Activated CD4-positive, alpha-beta T cell treated with anti-CD3 and anti-CD28 coated beads for 48 hours (primary cell): Measurements from ENCODE around the gene CLIP1.
"Not testable (repeated sequence)": the region's sequence is repeated elsewhere in the genome, so short reads cannot be mapped to it uniquely, and the experiment has no call there.

ENCODE experiments used
- DNase-seq: peaks from one replicate; pipeline ENCODE4 v3.0.0-alpha.2; 2020

CLIP1 gene

DNA sequence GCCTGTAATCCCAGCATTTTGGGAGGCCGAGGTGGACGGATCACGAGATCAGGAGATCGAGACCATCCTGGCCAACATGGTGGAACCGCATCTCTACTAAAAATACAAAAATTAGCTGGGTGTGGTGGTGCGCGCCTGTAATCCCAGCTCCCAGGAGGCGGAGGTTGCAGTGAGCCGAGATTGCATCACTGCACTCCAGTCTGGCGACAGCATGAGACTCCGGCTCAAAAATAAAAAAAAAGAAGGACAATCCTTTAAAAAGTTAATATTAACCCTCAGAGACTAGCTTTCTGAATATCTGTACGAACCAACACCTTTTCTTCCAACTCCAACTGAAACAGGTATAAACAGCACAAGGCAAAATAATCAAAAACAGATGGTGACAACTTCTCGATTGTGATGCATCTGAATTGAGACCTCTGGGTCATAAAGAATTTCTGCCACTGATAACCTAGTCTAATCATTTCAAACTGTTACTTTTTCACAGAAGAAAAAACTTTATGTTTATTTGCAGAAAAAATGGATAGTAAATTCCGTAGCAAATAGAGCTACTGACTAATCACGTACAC lies 27.8 kb downstream of the CLIP1 start:
- DNase-seq: no peak

DNA sequence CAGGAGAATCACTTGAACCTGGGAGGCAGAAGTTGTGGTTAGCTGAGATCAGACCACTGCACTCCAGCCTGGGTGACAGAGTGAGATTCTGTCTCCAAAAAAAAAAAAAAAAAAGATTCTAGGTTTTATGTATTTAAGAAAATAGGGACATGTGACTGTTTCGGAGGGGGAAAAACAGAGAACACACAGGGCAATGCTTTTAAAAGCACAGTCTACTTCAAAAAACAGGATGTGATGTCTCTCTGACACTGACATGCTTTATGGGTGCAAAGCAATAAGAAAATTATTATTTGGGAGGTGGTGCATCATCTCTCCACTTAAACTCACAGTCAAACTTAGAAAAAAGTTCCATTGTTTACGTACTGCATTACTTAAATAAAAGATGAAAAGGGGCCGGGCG lies 28.7 kb downstream of the CLIP1 start:
- DNase-seq: no peak

DNA sequence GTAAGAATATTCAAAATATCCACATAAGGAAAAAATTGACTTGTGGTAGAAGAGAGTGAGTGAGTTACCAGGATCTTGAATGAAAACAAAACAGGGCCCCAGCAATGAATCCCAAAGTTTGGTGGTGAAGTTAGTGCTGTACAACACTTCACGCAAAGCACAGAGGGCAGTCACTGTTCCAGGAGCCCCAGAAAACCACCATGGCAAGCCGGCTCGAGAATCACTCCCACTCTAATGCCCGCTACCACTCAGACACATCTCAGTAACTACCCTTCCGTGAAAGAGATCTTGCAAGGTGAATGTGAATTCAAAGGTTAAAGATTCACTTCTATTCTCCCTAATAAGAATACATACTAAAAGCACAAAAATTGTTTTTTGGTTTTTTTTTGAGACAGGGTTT lies 30.1 kb downstream of the CLIP1 start:
- no peak for DNase-seq

DNA sequence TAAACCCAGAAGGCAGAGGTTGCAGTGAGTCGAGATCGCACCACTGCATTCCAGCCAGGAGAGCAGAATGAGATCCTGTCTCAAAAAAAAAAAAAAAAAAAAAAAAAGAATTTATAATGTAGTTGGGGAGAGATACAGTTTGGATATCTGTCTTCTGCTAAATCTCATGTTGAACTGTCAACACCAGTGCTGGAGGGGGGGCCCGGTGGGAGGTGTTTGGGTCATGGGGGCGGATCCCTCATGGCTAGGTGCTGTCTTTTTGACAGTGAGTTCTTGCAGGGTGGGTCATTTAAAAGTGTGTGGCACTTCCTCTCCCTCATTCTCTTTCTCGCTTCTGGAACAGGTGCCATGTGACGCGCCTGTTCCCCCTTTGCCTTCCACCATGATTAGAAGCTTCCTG lies 32.8 kb downstream of the CLIP1 start:
- DNase-seq: no peak

DNA sequence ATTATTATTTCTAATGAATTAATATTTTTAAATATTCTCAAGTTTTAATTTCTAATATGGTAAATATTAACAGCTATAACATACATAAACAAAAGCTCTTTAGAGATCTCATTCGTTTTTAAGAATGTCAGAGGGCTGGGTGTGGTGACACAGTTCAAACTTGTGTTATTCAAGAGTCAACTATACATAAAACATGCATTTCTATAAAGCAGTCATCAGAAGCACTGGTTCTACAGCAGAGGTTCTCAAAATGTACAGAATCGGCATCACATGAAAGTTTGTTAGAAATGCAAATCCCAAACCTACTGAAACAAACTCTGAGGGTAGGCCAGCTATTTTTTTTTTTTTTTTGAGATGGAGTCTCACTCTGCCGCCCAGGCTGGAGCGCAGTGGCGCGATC lies 34.6 kb downstream of the CLIP1 start:
- DNase-seq: no peak

DNA sequence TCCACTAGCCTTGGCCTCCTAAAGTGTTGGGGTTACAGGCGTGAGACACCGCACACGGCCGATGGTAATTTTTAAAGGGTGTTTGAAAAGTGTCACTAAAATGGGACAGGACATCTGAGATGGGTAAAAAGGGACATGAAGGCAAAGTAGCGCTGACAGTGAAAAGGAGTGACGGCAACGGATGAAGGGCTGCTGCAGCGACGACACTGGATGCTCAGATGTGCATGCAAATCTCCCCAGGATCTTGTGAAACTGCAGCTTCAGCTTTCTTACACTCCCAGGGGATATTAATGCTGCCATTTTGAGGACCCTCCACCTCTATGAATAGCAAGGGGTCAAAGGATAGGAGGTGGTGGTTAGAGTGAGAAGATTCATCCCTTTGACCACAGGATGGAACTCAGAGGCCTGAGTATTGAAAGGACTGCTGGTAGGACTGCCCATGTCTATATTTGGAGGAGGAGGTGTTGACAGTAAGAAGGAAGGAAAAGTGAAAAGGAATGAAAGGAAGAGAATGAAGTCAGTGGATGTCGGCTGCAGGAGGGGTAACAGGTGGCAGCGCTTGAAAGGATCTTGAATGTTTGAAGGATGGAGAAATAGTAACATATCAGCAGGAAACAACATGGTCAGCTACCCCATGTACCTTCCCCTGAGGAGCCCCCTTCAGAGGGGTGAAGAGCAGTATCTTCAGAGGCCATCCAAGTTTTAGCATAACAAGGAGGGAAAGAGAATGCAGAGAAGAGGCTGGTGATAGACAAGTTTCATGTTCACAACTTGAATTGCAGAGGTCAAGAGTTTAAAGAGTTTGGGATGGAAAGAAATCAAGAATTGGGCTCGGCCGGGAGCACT lies 37.1 kb downstream of the CLIP1 start:
- no peak for DNase-seq

DNA sequence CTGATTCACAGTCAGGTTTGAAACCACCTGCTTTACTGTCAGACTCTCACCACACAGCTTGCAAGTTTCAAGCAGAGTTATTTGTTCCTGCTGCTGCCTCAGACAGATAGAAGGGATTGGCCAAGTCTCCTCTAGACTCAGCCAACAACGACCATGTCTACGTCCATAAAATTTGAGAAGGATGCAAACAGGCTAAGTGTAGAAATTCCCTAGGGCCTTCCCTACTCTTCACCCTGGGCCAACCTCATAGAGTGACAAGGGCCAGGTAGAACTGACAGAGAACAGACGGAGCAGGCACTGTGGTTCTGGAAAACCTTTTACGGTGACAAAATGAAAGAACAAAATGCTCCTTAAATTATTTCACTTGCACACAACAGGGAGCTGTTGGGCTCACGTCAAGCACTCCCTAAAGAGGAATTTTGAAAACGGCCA lies 39.5 kb downstream of the CLIP1 start:
- DNase-seq: no peak

DNA sequence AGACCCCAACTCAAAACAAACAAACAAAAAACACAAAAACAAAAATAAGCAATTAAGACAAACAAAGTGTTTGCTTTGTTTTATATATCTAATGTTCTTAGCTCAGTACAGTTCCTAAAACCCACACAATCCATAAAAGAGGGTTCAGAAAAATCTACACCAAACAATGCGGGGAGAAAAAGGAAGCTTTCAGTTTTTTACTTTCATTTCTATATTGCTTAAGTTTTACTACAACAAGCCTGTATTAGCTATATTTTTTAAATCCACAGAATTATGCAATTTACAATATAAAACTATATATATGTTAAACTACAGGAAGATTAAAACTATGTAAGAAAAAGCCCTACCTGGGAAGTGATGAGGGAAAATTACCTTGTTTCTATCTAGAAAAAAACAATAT lies 41.4 kb downstream of the CLIP1 start:
- DNase-seq: no peak

DNA sequence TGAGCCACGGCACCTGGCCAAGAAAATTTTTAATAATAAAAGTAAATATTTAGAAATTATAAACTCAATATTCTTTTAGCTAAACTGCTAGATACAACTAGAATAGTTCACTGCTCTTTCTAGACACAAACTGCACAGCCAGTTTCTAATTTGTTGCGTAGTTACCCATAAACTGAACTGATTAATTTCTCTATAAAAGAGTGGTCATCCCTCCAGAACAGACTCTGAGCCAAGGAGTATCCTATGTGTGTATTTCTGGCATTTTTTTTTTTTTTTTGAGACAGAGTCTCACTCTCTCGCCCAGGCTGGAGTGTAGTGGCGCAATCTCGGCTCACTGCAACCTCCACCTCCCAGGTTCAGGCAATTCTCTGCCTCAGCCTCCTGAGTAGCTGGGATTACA lies 45.7 kb downstream of the CLIP1 start:
- not testable (repeated sequence) for DNase-seq

DNA sequence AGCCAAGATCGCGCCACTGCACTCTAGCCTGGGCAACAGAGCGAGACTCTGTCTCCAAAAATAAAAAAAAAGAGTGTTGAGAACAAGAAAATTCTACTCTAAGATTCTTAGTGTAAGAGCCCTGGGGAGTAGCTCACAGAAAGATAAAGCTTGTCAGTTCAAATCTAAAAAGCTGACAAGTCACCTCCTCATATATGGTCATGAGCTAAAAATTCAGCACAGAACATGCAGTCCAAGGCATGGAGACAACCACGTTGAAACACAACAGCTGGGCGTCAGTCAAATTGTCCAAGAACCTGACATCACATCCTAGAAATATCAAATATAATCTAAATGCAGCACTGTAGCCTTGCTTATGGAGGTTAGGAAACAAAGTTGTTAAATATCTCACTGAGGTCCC lies 47.8 kb downstream of the CLIP1 start:
- DNase-seq: no peak

DNA sequence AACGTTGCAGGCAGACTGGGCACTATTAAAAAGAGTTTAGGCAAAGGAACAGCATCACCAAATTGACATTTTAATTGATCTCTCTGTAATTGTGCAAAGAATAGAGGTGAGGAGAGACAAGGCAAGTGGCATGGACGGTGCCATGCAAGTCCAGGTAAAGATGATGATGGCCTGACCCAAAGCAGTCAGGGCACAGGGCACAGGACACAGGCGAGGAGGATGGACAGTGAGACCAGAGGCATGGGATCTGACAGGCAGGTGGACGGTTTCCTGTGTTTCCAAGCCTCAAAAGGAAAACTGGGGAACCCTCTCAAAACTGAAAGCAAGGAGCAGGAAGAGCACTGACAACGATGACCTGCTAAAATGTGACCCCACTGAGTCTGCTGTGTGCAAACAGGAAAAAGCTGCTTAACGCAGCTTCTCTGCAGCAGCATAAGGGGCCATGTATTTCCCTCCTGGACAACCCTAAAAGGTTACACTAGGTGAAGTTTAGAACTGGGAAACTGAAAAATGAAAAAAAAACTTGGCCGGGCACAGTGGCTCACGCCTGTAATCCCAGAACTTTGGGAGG lies 50.9 kb downstream of the CLIP1 start:
- no peak for DNase-seq

DNA sequence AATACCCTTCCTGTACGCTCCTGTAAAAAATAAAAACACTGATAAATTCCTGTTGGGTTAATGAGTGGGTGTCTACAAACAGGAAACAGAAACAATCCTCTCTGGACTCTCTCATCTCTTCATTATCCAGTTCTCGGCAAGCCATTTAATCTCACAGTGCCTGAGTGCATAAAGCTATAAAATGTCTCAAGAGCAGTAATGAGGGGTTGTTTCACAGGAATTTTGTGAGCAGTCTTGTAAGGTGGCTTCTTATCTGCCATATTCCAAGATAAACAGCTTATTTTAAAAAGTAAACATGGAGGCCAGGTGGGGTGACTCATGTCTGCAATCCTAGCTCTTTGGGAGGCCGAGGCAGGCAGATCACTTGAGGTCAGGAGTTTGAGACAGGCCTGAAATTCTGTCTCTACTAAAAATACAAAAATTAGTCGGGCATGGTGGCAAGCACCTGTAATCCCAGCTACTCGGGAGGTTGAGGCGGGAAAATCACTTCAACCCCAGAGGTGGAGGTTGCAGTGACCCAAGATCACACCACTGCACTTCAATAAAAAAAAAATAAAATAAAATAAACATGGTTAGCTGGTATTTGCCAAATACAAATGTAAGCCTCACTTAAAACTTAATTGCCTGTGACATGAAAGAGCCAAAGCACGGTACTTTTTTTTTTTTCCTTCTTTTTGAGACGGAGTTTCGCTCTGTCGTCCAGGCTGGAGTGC lies 54.0 kb downstream of the CLIP1 start:
- no peak for DNase-seq

DNA sequence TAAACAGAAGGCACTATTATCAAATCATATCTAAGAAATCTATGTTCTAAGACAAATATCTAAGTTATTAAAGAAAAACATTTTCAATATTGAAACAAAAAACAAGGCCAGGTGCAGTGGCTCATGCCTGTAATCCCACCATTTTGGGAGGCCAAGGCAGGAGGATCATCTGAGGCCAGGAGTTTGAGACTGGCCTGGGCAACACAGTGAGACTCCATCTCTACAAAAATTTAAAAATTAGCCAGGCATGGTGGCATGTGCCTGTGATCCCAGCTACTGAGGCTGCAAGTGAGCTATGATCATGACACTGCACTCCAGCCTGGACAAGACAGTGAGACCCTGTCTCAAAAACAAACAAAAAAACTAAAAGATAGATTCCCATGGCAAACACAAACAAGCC lies 54.8 kb downstream of the CLIP1 start:
- not testable (repeated sequence) for DNase-seq

DNA sequence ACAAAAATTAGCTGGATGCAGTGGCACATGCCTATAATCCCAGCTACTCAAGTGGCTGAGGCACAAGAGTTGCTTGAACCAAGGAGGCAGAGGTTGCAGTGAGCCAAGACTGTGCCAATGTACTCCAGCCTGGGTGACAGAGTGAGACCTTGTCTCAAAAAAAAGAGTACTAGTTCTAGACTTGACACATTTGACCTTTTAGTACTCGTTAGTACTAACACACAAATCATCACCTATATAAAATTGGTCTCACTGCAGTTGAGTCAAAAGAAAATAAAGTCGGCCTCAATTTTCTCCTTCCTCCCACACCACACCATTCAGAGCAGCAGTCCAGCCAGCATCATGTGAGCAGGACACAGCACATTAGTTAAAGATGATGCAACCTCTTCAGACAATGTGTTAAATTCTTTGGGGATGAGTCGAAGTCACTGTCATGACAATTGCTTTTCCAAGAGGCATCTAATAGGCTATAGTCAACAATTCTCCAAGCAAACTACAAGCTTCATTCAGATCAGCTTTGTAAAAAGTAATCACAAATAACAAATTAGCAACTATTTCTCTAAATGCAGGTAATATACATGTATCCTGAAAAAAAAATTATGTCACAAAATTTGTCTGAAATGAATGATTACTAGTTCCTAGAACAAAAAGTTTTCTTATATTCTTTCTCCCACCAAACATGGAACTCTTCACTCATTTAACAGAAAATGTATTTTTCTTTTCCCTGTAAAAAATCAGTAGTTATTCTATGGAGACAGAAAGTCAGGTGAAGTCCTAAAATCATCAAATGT lies 55.6 kb downstream of the CLIP1 start:
- DNase-seq: peak; percentile 16

DNA sequence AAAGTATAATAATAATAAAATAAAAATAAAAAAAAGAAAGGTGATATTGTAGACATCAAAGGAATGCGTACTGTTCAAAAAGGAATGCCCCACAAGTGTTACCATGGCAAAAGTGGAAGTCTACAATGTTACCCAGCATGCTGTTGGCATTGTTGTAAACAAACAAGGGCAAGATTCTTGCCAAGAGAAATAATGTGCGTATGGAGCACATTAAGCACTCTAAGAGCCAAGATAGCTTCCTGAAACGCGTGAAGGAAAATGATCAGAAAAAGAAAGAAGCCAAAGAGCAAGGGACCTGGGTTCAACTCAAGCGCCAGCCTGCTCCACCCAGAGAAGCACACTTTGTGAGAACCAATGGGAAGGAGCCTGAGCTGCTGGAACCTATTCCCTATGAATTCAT lies 57.2 kb downstream of the CLIP1 start:
- not testable (repeated sequence) for DNase-seq

DNA sequence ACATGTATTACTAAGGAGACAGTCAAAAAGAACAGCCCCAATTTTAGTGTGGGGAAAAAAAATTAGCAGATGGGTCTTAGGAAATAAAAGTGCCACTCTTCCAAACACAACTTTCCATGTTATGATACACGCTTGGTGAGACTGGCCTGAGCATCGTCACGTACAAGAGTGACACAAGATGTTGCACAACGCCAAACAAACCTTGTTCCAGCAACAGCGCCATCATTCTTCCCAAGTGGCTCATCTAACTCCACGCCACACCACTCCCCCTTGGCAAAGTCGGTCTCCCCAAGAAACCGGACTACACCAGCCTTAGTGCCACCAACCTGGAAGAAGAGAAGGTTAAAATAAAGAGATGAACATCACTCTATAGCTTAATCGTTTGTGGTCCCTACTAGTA lies 58.7 kb downstream of the CLIP1 start:
- no peak for DNase-seq

DNA sequence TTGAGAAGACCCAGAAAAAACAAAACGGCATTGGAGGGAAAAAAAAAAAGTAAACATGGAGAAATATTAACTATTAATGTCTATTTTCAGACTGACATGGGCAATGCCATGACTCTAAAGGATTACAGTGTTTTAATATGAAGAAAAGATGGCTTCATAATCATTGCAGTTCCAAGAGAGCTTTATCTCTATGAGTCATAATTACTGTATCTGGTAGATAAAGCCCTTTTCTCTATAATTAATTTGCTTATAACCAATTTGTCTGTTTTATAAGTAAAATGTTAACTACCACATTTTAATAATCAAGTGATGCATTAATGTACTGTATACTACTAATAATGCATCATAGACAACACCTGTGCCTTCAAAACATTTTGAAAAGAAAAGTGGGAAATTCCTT lies 59.7 kb downstream of the CLIP1 start:
- DNase-seq: no peak

DNA sequence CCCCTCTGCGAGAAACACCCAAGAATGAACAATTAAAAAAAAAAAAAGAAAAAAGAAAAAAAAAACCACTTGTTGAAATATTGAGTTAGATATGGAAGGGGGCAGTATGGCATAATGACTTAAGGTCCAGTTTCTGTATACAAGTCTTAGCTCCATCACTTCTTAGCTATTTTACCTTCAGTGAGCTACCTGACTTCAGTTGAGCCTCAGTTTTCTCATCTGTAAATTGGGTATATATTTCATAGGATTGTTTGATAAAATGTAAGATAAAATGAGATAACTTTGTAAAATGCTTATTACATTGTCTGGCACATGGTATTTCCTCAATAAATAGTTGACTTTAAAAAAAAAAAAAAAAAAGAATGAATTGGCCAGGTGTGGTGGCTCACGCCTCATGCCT lies 64.1 kb downstream of the CLIP1 start:
- DNase-seq: not testable (repeated sequence)

DNA sequence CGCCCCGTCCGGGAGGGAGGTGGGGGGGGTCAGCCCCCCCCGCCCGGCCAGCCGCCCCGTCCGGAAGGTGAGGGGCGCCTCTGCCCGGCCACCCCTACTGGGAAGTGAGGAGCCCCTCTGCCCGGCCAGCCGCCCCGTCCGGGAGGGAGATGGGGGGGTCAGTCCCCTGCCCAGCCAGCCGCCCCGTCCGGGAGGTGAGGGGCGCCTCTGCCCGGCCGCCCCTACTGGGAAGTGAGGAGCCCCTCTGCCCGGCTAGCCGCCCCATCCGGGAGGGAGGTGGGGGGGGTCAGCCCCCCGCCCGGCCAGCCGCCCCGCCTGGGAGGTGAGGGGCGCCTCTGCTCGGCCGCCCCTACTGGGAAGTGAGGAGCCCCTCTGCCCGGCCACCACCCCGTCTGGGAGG lies 64.9 kb downstream of the CLIP1 start:
- not testable (repeated sequence) for DNase-seq

DNA sequence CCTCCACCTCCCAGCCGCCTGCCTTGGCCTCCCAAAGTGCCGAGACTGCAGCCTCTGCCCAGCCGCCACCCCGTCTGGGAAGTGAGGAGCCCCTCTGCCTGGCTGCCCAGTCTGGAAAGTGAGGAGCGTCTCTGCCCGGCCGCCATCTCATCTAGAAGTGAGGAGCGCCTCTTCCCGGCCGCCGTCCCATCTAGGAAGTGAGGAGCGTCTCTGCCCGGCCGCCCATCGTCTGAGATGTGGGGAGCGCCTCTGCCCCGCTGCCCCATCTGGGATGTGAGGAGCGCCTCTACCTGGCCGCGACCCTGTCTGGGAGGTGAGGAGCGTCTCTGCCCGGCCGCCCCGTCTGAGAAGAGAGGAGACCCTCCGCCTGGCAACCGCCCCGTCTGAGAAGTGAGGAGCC lies 65.5 kb downstream of the CLIP1 start:
- not testable (repeated sequence) for DNase-seq

DNA sequence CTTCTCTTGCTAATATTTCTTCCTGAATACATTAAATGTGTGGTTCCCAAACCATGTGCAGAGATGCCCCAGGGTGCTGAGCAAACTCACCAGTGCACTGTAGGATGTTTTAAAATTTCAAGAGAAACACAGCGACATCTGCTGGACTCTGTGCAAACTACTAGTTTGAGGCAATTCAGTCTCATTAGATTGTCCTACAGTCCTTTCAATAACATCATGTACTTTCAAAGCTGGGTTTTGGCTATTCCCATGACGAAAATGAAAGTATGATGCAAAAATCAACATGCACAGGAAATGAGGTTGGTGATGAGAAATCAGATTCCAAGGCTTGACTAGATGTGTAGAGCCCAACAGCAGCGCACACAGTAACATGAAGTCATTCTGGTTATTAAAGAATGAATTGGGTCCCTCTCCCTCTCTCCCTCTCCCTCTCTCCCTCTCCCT lies 66.3 kb downstream of the CLIP1 start:
- DNase-seq: peak; percentile 64

DNA sequence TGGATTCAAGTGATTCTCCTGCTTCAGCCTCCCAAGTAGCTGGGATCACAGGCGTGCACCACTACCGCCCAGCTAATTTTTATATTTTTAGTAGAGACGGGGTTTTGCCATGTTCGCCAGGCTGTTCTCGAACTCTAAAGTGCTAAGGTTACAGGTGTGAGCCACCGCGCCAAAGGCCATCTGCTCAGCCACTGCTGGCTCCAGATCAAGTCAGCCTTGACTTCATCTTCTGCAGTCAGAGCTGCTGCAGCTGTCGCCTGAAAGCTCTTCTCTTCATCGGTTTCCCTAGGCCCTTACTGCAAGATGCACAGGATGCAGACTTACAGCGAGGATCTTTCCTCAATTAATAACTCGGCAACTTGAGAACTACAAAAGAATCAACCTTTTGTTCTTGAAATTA lies 66.8 kb downstream of the CLIP1 start:
- DNase-seq: no peak
